ENCODE results near the gene SPNS1.

Gene SPNS1

GRCh38 chr16:29011112-29011511 is 36.5 kb downstream of the SPNS1 start:
- WGBS, 2 experiments (ENCODE audit: insufficient coverage in 2 of 2), result 61 to 68% methylated on average over 8 of the region's 8 CpGs
- Histone ChIP-seq H3K9me3 (ENCODE audit: control insufficient read depth, low read length) (no peaks in the 10 kb centered on the region), H3K27ac (ENCODE audit: low read depth, low read length, severe bottlenecking) (no peak overlapping the region), H3K4me3 (ENCODE audit: extremely low read depth, insufficient read depth, low read length, poor library complexity, severe bottlenecking) (no peak overlapping the region), H3K4me1 (ENCODE audit: control insufficient read depth, insufficient read depth, low read length, poor library complexity, severe bottlenecking) (no peaks in the 10 kb centered on the region), H3K36me3 (ENCODE audit: control insufficient read depth, insufficient read depth, low read length) (no peaks in the 10 kb centered on the region)

- no peaks in the 10 kb centered on the region for H3K36me3 ChIP-seq (ENCODE audit: control insufficient read depth, insufficient read depth, low read length)
- no peak overlapping the region for H3K4me3 ChIP-seq (ENCODE audit: extremely low read depth, insufficient read depth, low read length, poor library complexity, severe bottlenecking)
- 87% methylated on average over 2 to 4 of the region's 4 CpGs for WGBS, 2 experiments (ENCODE audit: insufficient coverage in 2 of 2)
- H3K27ac ChIP-seq (ENCODE audit: low read depth, low read length, severe bottlenecking), result no peak overlapping the region
- no peaks in the 10 kb centered on the region for H3K4me1 ChIP-seq (ENCODE audit: control insufficient read depth, insufficient read depth, low read length, poor library complexity, severe bottlenecking)
- no peaks in the 10 kb centered on the region for H3K9me3 ChIP-seq (ENCODE audit: control insufficient read depth, low read length)
Measured at GRCh38 chr16:29011851-29012250, 37.3 kb downstream of the SPNS1 start.

GRCh38 chr16:29012913-29013553 is 38.5 kb downstream of the SPNS1 start:
- Histone ChIP-seq H3K4me3 (ENCODE audit: extremely low read depth, insufficient read depth, low read length, poor library complexity, severe bottlenecking) (no peak overlapping the region), H3K9me3 (ENCODE audit: control insufficient read depth, low read length) (no peaks in the 10 kb centered on the region), H3K4me1 (ENCODE audit: control insufficient read depth, insufficient read depth, low read length, poor library complexity, severe bottlenecking) (no peaks in the 10 kb centered on the region), H3K27ac (ENCODE audit: low read depth, low read length, severe bottlenecking) (no peak overlapping the region), H3K36me3 (ENCODE audit: control insufficient read depth, insufficient read depth, low read length) (no peaks in the 10 kb centered on the region)
- 63 to 96% methylated on average over 4 of the region's 9 CpGs for WGBS, 2 experiments (ENCODE audit: insufficient coverage in 2 of 2)

GRCh38 chr16:29014561-29015069 is 40.0 kb downstream of the SPNS1 start:
- H3K4me1 ChIP-seq (ENCODE audit: control insufficient read depth, insufficient read depth, low read length, poor library complexity, severe bottlenecking), result no peaks in the 10 kb centered on the region
- no peaks in the 10 kb centered on the region for H3K36me3 ChIP-seq (ENCODE audit: control insufficient read depth, insufficient read depth, low read length)
- no peak overlapping the region for H3K4me3 ChIP-seq (ENCODE audit: extremely low read depth, insufficient read depth, low read length, poor library complexity, severe bottlenecking)
- WGBS, 2 experiments (ENCODE audit: insufficient coverage in 2 of 2), result 79 to 93% methylated on average over 2 to 3 of the region's 3 CpGs
- H3K9me3 ChIP-seq (ENCODE audit: control insufficient read depth, low read length), result no peaks in the 10 kb centered on the region
- H3K27ac ChIP-seq (ENCODE audit: low read depth, low read length, severe bottlenecking), result no peak overlapping the region

- Histone ChIP-seq H3K36me3 (ENCODE audit: control insufficient read depth, insufficient read depth, low read length) (no peaks in the 10 kb centered on the region), H3K4me1 (ENCODE audit: control insufficient read depth, insufficient read depth, low read length, poor library complexity, severe bottlenecking) (no peaks in the 10 kb centered on the region), H3K27ac (ENCODE audit: low read depth, low read length, severe bottlenecking) (no peak overlapping the region), H3K4me3 (ENCODE audit: extremely low read depth, insufficient read depth, low read length, poor library complexity, severe bottlenecking) (no peak overlapping the region), H3K9me3 (ENCODE audit: control insufficient read depth, low read length) (no peaks in the 10 kb centered on the region)
- WGBS, 2 experiments (ENCODE audit: insufficient coverage in 2 of 2), result 94 to 97% methylated on average over 2 to 3 of the region's 5 CpGs
Measured at GRCh38 chr16:29022196-29022595, 47.6 kb downstream of the SPNS1 start.

GRCh38 chr16:29023279-29024277 is 49.0 kb downstream of the SPNS1 start:
- peaks cover 2% of the 10 kb centered on the region for H3K4me1 ChIP-seq (ENCODE audit: control insufficient read depth, insufficient read depth, low read length, poor library complexity, severe bottlenecking)
- no peak overlapping the region for H3K27ac ChIP-seq (ENCODE audit: low read depth, low read length, severe bottlenecking)
- H3K36me3 ChIP-seq (ENCODE audit: control insufficient read depth, insufficient read depth, low read length), result no peaks in the 10 kb centered on the region
- 91 to 92% methylated on average over 8 to 11 of the region's 15 CpGs for WGBS, 2 experiments (ENCODE audit: insufficient coverage in 2 of 2)
- no peaks in the 10 kb centered on the region for H3K9me3 ChIP-seq (ENCODE audit: control insufficient read depth, low read length)
- H3K4me3 ChIP-seq (ENCODE audit: extremely low read depth, insufficient read depth, low read length, poor library complexity, severe bottlenecking), result no peak overlapping the region

- no peak overlapping the region for H3K27ac ChIP-seq (ENCODE audit: low read depth, low read length, severe bottlenecking)
- 80% methylated on average over 1 of the region's 5 CpGs; no CpG with 5 or more reads in 1 of the 2 experiments for WGBS, 2 experiments (ENCODE audit: insufficient coverage in 2 of 2)
- H3K36me3 ChIP-seq (ENCODE audit: control insufficient read depth, insufficient read depth, low read length), result no peaks in the 10 kb centered on the region
- peaks cover 9% of the 10 kb centered on the region for H3K4me1 ChIP-seq (ENCODE audit: control insufficient read depth, insufficient read depth, low read length, poor library complexity, severe bottlenecking)
- no peak overlapping the region for H3K4me3 ChIP-seq (ENCODE audit: extremely low read depth, insufficient read depth, low read length, poor library complexity, severe bottlenecking)
- H3K9me3 ChIP-seq (ENCODE audit: control insufficient read depth, low read length), result no peaks in the 10 kb centered on the region
Measured at GRCh38 chr16:29024278-29024677, 49.7 kb downstream of the SPNS1 start.

- H3K36me3 ChIP-seq (ENCODE audit: control insufficient read depth, insufficient read depth, low read length), result no peaks in the 10 kb centered on the region
- no peaks in the 10 kb centered on the region for H3K9me3 ChIP-seq (ENCODE audit: control insufficient read depth, low read length)
- peaks cover 9% of the 10 kb centered on the region for H3K4me1 ChIP-seq (ENCODE audit: control insufficient read depth, insufficient read depth, low read length, poor library complexity, severe bottlenecking)
- no peak overlapping the region for H3K27ac ChIP-seq (ENCODE audit: low read depth, low read length, severe bottlenecking)
- no peak overlapping the region for H3K4me3 ChIP-seq (ENCODE audit: extremely low read depth, insufficient read depth, low read length, poor library complexity, severe bottlenecking)
- 61 to 66% methylated on average over 3 to 5 of the region's 5 CpGs for WGBS, 2 experiments (ENCODE audit: insufficient coverage in 2 of 2)
Measured at GRCh38 chr16:29025218-29025617, 50.6 kb downstream of the SPNS1 start.

GRCh38 chr16:29025735-29026134 is 51.2 kb downstream of the SPNS1 start:
- Histone ChIP-seq H3K27ac (ENCODE audit: low read depth, low read length, severe bottlenecking) (no peak overlapping the region), H3K4me3 (ENCODE audit: extremely low read depth, insufficient read depth, low read length, poor library complexity, severe bottlenecking) (no peak overlapping the region), H3K4me1 (ENCODE audit: control insufficient read depth, insufficient read depth, low read length, poor library complexity, severe bottlenecking) (peaks cover 9% of the 10 kb centered on the region), H3K9me3 (ENCODE audit: control insufficient read depth, low read length) (no peaks in the 10 kb centered on the region), H3K36me3 (ENCODE audit: control insufficient read depth, insufficient read depth, low read length) (no peaks in the 10 kb centered on the region)
- 94 to 100% methylated on average over 2 of the region's 4 CpGs for WGBS, 2 experiments (ENCODE audit: insufficient coverage in 2 of 2)

GRCh38 chr16:29028457-29029167 is 54.0 kb downstream of the SPNS1 start:
- Histone ChIP-seq H3K4me1 (ENCODE audit: control insufficient read depth, insufficient read depth, low read length, poor library complexity, severe bottlenecking) (peaks cover 9% of the 10 kb centered on the region), H3K27ac (ENCODE audit: low read depth, low read length, severe bottlenecking) (peak overlapping the region; percentile 81), H3K4me3 (ENCODE audit: extremely low read depth, insufficient read depth, low read length, poor library complexity, severe bottlenecking) (no peak overlapping the region), H3K36me3 (ENCODE audit: control insufficient read depth, insufficient read depth, low read length) (no peaks in the 10 kb centered on the region), H3K9me3 (ENCODE audit: control insufficient read depth, low read length) (no peaks in the 10 kb centered on the region)
- WGBS, 2 experiments (ENCODE audit: insufficient coverage in 2 of 2), result 79 to 84% methylated on average over 5 to 7 of the region's 7 CpGs

Measured in mesodermal cell (in vitro differentiated cells).